ENCODE measurements around the gene NDUFA11. TPM values are rescaled to one million over a fixed set of nuclear protein-coding genes. Genes with fewer than 3 reads are reported as not detected.

NDUFA11 gene
- total and polyA plus RNA-seq, 2 of the 13 experiments (the other 11 are each of a cell fraction or from before 2014, with no cell fraction given) = 286 to 378 TPM

DNA sequence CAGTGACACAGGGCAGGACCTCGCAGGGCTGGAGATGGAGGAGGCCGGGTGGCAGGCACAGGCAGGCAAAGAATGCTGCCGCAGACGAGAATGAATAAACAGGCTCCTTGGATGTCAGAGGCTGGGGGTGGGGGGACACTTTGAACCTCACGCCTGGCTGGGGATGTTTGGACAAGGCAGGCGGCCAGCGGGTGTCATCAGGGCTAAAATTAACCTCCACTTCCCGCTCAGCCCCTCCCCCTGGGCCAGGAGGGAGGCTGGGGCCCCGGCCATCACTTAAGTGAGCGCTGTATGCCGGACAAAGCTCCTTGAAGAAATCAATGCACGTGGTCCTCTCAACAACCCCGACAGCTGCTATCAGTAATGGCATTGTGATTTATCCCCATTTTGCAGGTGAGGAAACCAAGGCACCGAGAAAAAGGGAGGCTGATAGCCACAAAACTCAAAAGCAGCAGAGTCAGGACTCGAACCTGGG, 22.9 kb downstream of the NDUFA11 start (continued):
- TF ChIP-seq ZNF142 (CRISPR knock-in tag; IDR thresholded peaks at IDR 0.05) (no peak), KLF15 (CRISPR knock-in tag; IDR thresholded peaks at IDR 0.05; ENCODE audit: borderline replicate concordance) (0 out of 2 replicates have a peak, but pooled peaks have one; percentile 30), NKX3-1 (CRISPR knock-in tag; IDR thresholded peaks at IDR 0.05) (peak; percentile 59; the same call in 1 of the 2 replicates), FOXJ3 (CRISPR knock-in tag; IDR thresholded peaks at IDR 0.05; ENCODE audit: borderline replicate concordance) (0 out of 2 replicates have a peak, but pooled peaks have one; percentile 40), SP140L (CRISPR knock-in tag; IDR thresholded peaks at IDR 0.05; ENCODE audit: borderline replicate concordance) (0 out of 2 replicates have a peak, but pooled peaks have one; percentile 41), ZNF644 (CRISPR knock-in tag; IDR thresholded peaks at IDR 0.05; ENCODE audit: low read depth) (no peak), ZNF580 (CRISPR knock-in tag; IDR thresholded peaks at IDR 0.05; ENCODE audit: borderline replicate concordance, low read depth) (peak; percentile 72; the same call in 1 of the 2 replicates), ZNF180 (CRISPR knock-in tag; IDR thresholded peaks at IDR 0.05; ENCODE audit: borderline replicate concordance, low read depth) (no peak), NR3C1 (CRISPR knock-in tag; IDR thresholded peaks at IDR 0.05) (no peak), ZFP1 (CRISPR knock-in tag; IDR thresholded peaks at IDR 0.05) (no peak), MXI1 (IDR thresholded peaks at IDR 0.05; ENCODE audit: borderline replicate concordance, low read depth, low read length) (peak; percentile 33; the same call in 1 of the 3 replicates), JUN (CRISPR knock-in tag; IDR thresholded peaks at IDR 0.05) (no peak), SPEN (CRISPR knock-in tag; IDR thresholded peaks at IDR 0.05; ENCODE audit: low read depth) (peak; percentile 51; the same call in 1 of the 2 replicates), ZNF83 (CRISPR knock-in tag; IDR thresholded peaks at IDR 0.05; ENCODE audit: borderline replicate concordance) (no peak), IRX3 (CRISPR knock-in tag; IDR thresholded peaks at IDR 0.05; ENCODE audit: borderline replicate concordance, low read depth) (no peak), ZNF598 (CRISPR knock-in tag; IDR thresholded peaks at IDR 0.05; ENCODE audit: borderline replicate concordance) (no peak)
- TF ChIP-seq, protein P1, sequence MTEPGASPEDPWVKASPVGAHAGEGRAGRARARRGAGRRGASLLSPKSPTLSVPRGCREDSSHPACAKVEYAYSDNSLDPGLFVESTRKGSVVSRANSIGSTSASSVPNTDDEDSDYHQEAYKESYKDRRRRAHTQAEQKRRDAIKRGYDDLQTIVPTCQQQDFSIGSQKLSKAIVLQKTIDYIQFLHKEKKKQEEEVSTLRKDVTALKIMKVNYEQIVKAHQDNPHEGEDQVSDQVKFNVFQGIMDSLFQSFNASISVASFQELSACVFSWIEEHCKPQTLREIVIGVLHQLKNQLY (CRISPR knock-in tag; IDR thresholded peaks at IDR 0.05) = peak; percentile 90
- TF ChIP-seq, protein P2, sequence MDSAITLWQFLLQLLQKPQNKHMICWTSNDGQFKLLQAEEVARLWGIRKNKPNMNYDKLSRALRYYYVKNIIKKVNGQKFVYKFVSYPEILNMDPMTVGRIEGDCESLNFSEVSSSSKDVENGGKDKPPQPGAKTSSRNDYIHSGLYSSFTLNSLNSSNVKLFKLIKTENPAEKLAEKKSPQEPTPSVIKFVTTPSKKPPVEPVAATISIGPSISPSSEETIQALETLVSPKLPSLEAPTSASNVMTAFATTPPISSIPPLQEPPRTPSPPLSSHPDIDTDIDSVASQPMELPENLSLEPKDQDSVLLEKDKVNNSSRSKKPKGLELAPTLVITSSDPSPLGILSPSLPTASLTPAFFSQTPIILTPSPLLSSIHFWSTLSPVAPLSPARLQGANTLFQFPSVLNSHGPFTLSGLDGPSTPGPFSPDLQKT (CRISPR knock-in tag; IDR thresholded peaks at IDR 0.05; ENCODE audit: borderline replicate concordance) = no peak
- TF ChIP-seq, protein P3, sequence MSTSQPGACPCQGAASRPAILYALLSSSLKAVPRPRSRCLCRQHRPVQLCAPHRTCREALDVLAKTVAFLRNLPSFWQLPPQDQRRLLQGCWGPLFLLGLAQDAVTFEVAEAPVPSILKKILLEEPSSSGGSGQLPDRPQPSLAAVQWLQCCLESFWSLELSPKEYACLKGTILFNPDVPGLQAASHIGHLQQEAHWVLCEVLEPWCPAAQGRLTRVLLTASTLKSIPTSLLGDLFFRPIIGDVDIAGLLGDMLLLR (CRISPR knock-in tag; IDR thresholded peaks at IDR 0.05) = 0 out of 2 replicates have a peak, but pooled peaks have one; percentile 44
- TF ChIP-seq, protein P4, sequence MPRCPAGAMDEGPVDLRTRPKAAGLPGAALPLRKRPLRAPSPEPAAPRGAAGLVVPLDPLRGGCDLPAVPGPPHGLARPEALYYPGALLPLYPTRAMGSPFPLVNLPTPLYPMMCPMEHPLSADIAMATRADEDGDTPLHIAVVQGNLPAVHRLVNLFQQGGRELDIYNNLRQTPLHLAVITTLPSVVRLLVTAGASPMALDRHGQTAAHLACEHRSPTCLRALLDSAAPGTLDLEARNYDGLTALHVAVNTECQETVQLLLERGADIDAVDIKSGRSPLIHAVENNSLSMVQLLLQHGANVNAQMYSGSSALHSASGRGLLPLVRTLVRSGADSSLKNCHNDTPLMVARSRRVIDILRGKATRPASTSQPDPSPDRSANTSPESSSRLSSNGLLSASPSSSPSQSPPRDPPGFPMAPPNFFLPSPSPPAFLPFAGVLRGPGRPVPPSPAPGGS (CRISPR knock-in tag; IDR thresholded peaks at IDR 0.05) = no peak
